ENCODE data around the gene POLR3K. TPM values are rescaled to one million over a fixed set of nuclear protein-coding genes. Genes with fewer than 3 reads are reported as not detected.
A peak's percentile ranks its signal among the peaks of the same experiment; 100 is the strongest.

POLR3K gene
- total and polyA plus RNA-seq, 11 donors, result 4.1 to 20.3 (median 11.5) TPM

DNA sequence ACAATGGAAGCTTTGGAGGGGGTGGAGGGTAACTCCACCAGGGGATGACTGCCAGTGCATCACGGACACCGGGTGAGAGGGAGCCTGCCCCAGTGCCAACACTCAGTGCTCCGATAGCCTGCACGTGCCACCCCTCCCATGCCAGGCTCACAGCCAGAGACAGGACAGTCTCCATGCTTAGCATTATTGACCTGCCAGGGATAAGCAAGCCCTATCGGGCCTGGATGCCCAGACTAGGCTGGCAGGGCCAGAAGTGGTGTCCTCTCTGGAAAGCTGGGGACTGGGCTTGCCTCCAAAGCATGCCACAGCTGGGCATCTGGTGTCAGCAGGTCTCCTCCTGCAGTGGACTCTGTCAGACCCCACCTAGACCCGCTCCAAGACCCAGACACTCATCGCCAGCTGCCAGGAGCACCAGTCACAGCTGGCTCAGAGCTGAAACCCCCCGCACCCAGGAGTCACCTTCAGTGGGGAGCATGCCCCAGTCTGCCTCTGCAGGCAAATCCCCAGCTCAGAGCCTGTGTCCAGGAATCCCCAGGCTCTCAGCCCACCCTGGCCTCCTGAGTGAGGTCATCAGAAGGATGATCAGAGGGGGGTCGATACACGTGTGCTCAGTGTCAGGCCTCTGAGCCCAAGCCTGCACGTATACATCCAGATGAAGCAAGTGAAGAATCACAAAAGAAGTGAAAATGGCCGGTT lies 20.8 kb upstream of the POLR3K start:
- no peaks in the 10 kb centered on the region for H3K9me3 ChIP-seq
- H3K36me3 ChIP-seq, result peaks cover 0 to under 1% (median 0%) of the 10 kb centered on the region in 9 donors
- ATAC-seq, result peak; percentile 18 to 66 (median 55)
- H3K4me1 ChIP-seq, result peaks cover 5 to 89% (median 74%) of the 10 kb centered on the region in 12 donors
- 49 to 64% (median 55%) methylated on average over 7 to 12 of the region's 12 CpGs for WGBS, 4 donors
- DNase-seq, result peak; percentile 80 to 92 (median 82)
- peaks cover 0 to 31% (median 0%) of the 10 kb centered on the region in 9 donors for H3K27me3 ChIP-seq
- no peak overlapping the region for H3K4me3 ChIP-seq
- peak overlapping the region in 11 of 12 donors; percentile 58 to 99 (median 96) for H3K27ac ChIP-seq
- TF ChIP-seq, protein P1, sequence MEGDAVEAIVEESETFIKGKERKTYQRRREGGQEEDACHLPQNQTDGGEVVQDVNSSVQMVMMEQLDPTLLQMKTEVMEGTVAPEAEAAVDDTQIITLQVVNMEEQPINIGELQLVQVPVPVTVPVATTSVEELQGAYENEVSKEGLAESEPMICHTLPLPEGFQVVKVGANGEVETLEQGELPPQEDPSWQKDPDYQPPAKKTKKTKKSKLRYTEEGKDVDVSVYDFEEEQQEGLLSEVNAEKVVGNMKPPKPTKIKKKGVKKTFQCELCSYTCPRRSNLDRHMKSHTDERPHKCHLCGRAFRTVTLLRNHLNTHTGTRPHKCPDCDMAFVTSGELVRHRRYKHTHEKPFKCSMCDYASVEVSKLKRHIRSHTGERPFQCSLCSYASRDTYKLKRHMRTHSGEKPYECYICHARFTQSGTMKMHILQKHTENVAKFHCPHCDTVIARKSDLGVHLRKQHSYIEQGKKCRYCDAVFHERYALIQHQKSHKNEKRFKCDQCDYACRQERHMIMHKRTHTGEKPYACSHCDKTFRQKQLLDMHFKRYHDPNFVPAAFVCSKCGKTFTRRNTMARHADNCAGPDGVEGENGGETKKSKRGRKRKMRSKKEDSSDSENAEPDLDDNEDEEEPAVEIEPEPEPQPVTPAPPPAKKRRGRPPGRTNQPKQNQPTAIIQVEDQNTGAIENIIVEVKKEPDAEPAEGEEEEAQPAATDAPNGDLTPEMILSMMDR (IDR thresholded peaks at IDR 0.05), result no peak
- TF ChIP-seq POLR2A (IDR thresholded peaks at IDR 0.05), result no peak
- intact Hi-C loops (cut with DNase I), result no loop called here

DNA sequence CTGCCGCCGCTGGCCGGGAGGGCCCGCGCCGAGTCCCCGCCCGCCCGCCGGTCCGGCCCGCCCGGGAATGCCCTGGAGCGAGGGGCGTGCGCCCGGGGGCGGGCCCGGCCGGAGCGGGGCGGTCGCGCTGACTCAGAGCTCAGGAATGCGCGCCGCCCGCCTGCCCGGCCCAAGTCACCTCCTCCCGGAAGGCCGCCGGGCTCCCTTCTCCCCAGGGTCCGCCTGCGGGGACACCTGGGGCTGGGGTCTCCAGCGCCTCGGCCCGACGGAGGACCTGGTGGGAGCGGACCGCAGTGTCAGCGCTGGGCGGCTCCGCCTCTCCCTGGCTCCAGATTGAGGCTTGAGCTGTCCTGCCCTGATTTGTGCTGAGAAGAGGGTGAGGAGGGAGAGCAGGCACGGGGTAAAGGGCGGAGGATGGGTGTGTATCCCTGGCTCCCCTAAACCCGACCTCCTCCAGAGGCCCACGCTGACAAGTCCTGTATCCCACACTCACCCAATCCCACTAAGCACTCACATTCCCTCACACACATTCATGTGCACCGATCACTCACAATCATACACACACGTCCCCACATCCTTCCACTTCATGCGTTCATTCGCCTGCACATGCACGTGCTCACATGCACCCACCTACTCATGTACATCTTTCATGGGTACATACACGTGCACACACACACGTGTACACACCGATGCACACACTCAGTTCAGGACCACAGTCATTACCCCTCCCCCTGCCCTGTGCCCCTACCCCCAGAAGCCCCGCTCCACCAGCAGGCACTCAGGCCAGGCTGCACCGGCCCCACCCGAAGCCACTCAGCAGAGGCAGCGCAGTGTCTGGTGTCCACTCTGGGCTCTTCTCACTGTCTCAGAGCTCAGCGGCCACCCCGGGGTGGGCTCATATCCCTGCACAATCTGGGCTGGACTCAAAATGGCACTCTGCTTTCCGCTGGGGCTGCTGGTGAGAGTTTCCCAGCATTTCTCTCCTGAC lies 19.4 kb upstream of the POLR3K start, which contains the start of gene RHBDF1:
Gene RHBDF1 (minus strand): TSS at position 71 of the 988 bp plus-strand sequence. CDS start 7,616 bp downstream, outside the sequence.
- peaks cover 0 to 31% (median 0%) of the 10 kb centered on the region in 9 donors for H3K27me3 ChIP-seq
- intact Hi-C loops (cut with DNase I), result no loop called here
- WGBS, 4 donors, result 21 to 67% (median 22%) methylated on average over 17 to 62 of the region's 62 CpGs
- peak in 3 of 4 donors; percentile 24 to 60 (median 51) for ATAC-seq
- H3K4me1 ChIP-seq, result peaks cover 5 to 93% (median 80%) of the 10 kb centered on the region in 12 donors
- no peaks in the 10 kb centered on the region for H3K36me3 ChIP-seq
- no peaks in the 10 kb centered on the region for H3K9me3 ChIP-seq
- TF ChIP-seq, protein P1 (IDR thresholded peaks at IDR 0.05), result no peak
- TF ChIP-seq POLR2A (IDR thresholded peaks at IDR 0.05), result no peak
- H3K4me3 ChIP-seq, result peak within 1 kb of the TSS; percentile 63 to 98 (median 76)
- peak; percentile 68 to 84 (median 78) for DNase-seq
- peak within 1 kb of the TSS; percentile 87 to 99 (median 96) for H3K27ac ChIP-seq

DNA sequence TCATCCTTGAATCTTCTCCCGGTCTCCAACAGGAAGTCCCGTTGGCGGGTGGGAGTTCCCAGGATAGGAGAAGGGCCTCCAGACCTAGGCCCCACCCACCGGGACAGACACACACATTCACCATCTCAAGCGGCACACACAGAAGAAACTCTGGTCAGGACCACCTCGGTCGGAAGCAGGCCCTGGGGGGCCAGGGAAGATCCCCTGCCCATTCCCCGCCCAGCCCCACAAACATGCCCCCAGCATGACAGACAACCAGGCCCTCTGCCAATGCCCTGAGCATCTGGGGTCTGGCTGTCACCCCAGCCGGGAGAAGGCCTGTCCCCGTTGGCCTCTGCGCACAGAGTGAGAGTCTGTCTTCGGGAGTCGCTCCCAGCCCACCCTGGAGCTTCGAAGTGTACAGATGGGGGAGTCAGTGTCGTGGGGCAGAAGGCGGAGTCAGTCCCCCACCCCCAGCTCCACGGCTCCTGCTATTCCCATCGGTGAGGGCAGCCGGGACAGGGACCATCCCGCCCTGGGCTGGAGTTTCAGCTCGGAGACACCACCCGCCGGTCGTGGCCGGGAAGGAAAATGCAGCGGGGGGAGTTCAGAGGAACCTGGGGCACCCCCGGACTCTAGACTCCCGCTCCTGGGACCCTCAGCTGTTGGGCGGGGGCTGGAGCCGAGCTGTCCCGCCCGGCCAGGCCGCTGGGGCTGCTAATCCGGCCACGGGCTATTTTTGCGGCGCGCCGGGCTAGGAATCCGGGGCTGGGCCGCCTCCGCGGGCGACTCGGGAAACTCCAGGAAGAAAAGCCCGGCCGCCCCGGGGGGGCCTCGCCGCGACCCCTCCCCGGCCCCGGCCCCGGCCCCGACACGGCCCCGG lies 18.4 kb upstream of the POLR3K start:
- DNase-seq (peak in 4 of 5 donors; percentile 80 to 89 (median 82)), ATAC-seq (peak in 3 of 4 donors; percentile 4 to 24 (median 21))
- intact Hi-C loops (cut with DNase I), result no loop called here
- peaks cover 5 to 93% (median 84%) of the 10 kb centered on the region in 12 donors for H3K4me1 ChIP-seq
- TF ChIP-seq, protein P1 (IDR thresholded peaks at IDR 0.05), result peak in 2 of 12 donors; percentile 11 to 30
- TF ChIP-seq POLR2A (IDR thresholded peaks at IDR 0.05), result peak in 1 of 2 donors; percentile 50
- 3 to 9% (median 4%) methylated on average over 15 to 57 of the region's 57 CpGs for WGBS, 4 donors
- peak overlapping the region; percentile 63 to 98 (median 76) for H3K4me3 ChIP-seq
- H3K27me3 ChIP-seq, result peaks cover 0 to 31% (median 0%) of the 10 kb centered on the region in 9 donors
- H3K36me3 ChIP-seq, result no peaks in the 10 kb centered on the region
- peak overlapping the region; percentile 87 to 98 (median 94) for H3K27ac ChIP-seq
- H3K9me3 ChIP-seq, result no peaks in the 10 kb centered on the region
